NCI-H2107 treated with DMSO at 0.1 percent for 48 hours (cell line): Measurements from ENCODE around the gene TMEM154.

Experiments used
- DNase-seq: peaks from one replicate; lab custom pipeline; 2025; ENCODE audit not compliant: unreplicated experiment; lab: John Stamatoyannopoulos, UW

The TMEM154 gene

DNA sequence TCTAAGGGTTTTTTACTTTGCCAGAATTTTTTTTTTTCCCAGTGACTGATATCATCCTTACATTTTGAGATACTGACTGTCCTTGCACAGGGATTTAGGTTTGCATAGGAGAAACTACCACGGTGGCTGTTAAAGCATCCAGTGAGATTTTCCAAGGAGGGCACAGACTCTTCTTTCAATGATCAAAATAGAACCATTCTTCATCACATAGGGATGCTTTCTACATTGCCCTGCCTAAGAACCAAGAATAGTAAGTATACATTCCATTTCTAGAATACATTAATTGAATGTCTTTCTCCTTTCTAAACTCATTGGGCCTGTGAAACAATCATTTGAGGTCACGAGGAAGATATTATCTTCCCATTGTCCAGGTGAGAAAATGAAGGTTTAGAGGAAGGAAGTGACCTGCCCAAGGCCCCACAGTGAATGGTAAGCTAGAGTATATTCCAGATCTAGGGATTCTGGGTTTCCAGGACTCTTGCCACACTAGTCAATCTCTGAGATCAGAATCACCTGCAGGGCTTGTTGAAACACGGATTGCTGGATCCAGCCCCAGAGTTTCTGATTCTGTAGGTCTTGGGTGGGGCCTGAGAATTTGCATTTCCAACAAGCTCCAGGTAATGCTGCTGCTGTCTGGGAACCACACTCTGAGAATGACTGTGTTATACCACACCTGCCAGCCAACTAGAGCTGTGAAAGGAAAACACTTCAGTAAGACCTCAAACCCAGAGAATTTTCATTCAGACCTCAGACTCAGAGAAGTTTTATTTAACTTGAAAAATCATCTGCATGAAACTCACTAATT lies 17.7 kb upstream of the TMEM154 start:
- no peak for DNase-seq

DNA sequence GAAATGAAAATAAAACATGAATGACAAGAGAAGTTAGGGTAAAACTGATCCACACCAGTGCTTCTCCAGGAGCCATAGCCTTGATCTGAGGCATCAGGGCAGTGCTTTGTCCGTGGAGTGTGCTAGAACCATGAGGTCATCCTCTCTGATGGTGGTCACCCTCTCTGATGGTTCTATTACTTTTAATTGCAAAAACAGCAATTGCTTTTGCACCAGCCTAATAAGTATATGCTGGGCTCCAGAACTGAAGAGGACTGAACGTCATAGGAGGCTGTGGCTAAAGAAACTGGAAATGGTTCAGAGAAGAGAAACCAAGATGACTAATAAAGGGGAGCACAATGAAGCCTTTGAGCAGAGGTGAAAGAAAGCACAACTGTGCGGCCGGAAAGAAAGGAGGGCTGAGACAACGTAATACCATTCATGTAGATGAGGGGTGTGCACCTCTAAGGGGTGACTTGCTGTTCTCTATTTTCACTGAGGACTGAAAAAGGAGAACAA lies 17.0 kb upstream of the TMEM154 start:
- DNase-seq, result no peak

- no peak for DNase-seq
Observed at GRCh38 chr4:152693871-152694270, 14.1 kb upstream of the TMEM154 start.

DNA sequence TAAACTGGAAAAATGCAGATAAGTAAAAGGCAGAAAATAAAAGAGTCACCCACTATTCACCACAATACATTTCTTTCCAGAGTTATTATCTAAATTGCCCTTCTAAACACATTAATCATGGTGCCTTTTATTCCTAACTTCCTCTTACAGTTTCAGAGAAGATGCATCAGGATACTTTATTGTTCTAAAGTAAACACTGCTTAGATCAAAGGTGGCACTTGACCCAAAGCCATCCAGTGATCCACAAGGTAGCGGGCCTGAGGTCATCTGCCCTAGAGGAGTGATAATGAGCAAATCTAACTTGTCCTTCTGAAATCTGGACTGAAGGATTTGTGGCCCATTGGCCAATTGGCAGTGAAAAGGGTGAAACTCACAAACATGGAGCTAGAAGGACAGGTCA lies 12.0 kb upstream of the TMEM154 start:
- no peak for DNase-seq

GRCh38 chr4:152690706-152691651 lies 11.2 kb upstream of the TMEM154 start:
- peak; percentile 27 for DNase-seq

GRCh38 chr4:152689615-152690501 lies 10.1 kb upstream of the TMEM154 start:
- no peak for DNase-seq

DNA sequence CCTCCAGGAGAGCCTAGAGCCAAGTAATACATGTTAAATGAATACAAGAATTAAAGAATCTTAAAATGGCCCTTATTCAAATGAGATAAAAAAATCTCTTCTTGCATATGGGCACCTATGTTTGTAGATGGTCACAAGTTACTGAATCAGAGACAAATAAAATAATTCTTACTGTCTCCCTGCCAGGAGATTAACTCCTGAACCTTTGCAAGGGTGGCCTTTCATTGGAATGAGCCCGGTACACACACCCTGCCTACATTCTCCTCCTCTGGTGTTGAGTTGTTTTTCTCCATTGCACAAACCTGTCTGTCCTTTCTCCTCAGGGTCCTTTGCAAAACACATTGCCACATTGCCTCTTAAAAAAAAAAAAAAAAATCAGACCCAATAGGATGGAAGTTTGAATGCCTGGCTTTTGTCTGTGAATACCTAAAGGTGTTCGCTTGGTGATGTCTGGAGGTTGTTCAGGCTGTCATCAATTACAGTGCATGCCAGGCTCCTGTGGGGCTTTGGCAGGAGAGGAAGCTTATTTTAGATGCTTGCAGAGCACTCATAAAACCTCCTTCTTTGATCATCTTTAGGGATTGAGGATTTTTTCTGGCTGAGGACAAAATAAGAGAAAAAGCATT lies 8.3 kb upstream of the TMEM154 start:
- DNase-seq, result no peak

DNA sequence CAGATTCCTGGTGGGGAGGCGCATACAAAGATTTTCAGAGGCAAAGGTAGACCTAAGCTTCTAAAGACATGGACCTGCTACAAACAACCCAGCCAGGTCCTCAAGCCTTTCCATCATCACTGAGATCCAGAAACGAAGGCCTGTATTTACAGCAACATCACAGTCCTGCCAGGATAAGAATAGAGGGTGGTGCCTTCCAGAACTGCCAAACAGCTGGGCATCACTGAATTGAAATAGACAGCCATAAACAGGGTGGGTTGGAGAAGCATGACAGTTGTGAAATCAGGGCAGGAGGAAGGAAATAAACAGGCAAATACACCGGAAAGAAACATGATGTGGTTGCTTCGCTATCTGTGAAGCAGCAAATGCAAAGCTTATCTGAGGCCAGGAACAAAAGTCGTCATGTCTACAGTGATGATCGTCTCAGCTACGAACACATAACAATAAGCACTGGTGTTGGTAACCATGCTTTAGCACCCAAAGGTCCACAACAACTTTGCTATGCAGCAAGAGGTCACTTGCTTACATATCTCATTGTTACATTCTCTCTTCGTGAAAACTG lies 6.7 kb upstream of the TMEM154 start:
- DNase-seq, result no peak

GRCh38 chr4:152684587-152684986 lies 4.8 kb upstream of the TMEM154 start:
- DNase-seq, result no peak

GRCh38 chr4:152684007-152684406 lies 4.2 kb upstream of the TMEM154 start:
- no peak for DNase-seq

DNA sequence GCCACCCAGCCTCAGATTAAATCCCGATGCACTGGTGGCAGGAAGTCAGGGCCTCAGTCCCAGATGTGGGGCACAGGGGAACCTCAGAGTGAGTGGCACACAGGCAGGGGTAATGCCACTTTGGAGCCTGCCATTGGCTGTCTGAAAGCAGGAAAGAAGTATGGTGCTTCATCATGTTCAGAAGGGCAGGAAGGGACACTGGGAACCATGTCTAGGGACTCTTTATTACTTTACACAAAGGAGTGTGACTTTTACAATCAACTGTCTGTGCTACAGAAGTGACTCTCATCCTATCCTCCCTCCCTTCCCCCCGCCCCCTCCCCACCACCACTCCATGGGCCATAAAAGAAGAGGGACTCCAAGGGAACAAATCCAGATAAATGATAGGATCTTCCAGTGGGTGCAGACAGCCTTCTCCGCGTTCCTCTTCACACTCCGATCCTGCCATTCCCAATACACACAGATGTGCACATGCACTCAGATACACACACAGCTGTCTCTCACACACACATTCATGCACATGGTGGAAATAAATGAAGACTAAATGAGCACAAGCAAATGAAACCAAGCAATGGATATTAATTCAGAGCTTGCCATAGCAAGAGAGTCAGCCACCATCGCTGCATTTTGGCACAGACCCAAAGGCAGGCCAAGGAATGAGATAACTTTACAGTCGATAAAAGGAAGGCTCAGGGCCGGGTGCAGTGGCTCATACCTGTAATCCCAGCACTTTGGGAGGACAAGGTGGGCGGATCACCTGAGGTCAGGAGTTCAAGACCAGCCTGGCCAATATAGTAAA lies 2.5 kb upstream of the TMEM154 start:
- no peak for DNase-seq

DNA sequence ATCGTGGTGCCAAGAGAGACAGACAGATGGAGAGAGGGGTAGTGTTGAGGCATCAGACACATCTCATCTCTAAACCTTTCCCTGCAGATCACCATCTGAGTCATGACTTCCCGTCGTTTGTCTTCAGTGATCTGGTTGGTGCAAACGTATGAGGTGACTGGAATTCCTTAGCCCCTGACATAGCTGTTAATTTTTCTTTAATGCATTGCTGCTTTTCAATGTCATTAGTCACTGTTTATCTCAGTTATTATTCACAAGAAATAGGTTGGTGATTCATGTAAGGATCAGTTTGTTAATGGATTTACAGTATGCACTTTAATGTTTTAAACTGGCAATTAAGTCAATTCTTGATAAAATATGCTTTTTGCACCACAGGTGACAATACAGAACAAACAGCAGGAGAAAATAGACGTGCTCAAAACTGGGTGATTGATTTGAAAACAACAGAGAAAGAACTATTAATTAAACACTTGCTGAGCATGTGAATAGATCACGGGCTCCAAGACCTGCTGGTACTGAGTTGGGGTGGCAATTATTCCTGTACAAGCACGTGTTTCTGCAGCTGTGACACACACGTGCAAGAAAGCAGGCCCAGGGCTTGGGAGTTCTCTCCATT lies 1.3 kb upstream of the TMEM154 start:
- DNase-seq, result no peak

DNA sequence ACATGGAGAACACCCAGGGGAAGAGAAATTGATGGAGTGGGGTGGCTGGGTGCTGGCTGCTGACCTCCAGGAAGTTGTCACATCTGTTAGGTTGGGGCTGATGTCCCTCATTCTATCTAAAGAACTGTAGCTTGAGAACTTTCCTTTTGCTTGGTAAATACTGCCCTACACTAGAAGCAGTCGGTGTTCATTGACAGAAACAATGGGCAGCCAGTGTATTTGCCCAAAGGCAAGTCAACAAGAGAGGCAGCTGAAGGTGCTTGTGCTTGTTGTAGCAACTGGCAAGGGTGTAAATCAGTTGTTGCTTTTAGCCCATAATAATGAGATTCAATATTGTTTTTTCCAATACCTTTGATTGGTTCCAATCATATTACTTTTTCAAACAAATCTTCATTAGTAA lies 956 bp downstream of the TMEM154 start:
- DNase-seq, result no peak

DNA sequence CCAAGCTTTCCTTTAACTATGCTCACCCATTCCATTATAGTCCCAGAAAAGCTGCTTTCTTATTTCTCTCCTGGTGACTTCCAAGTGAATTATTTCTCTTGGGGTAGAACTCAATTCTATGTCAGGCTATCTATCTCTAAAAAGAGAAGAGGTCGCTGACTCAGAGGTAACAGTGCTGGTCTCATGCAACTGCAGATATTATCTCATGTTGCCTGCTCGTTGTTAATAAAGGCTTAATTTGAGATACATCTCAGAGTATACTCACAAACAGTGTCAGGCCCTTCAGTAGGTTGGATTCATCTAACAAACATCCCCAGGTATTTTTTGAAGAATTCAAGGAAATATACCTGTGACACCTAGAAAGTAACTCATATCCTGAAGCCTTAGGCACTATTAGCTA lies 2.7 kb downstream of the TMEM154 start:
- DNase-seq, result no peak

DNA sequence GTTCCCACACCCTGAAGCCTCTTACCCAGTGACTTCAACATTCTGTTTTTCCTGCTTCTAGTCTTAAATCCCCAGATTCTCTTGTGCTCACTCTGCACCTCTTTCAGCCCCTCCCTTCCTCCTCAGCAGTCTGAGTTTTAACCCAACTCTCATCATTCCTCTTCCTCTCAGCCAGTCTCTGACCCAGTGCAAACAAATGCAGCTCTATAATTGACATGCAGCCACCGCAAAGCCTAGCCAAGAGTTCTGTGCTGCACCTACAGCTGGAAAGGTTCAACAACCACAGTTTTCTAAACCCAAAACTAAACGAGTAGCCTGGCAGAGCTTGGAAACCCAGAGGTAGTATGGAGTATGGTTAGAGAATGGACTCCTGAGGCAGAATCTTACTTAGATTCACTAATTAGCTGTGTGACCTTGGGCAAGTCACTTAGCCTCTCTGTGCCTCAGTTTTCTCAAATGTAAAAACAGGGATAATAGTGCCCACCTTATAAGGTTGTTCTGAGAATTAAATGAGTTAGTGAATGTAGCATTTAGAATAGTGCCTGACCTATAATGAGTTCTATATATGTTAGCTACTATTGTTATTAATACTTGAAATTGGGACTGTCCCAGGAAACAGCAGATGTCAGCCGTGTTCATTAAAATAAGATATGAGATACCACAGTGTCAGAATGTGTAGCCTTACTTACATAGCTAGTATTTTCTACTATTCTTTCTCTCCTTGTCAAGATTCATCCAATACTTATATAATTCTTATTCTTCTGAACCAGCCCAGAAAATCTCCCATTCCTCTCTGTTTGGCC lies 3.5 kb downstream of the TMEM154 start:
- no peak for DNase-seq

GRCh38 chr4:152674359-152674758 lies 5.4 kb downstream of the TMEM154 start:
- no peak for DNase-seq

- DNase-seq, result no peak
Observed at GRCh38 chr4:152673489-152673888, 6.3 kb downstream of the TMEM154 start.
